Upper lobe of left lung (tissue), 6 donors: Measurements from ENCODE around the gene FAM180A. TPM values are rescaled to one million over a fixed set of nuclear protein-coding genes. Genes with fewer than 3 reads are reported as not detected.
A peak's percentile ranks its signal among the peaks of the same experiment; 100 is the strongest.

Experiments
- ATAC-seq, 2 donors: fragments of 200-7000 bp; cut with Tn5 transposase; one replicate each; pipeline ENCODE4 v1.9.1; 2022; ENCODE audit warnings: mild to moderate bottlenecking in 2 of 2, moderate library complexity in 2 of 2; ENCODE audit not compliant: low FRiP score in 2 of 2
- DNase-seq, 2 donors: peaks; one replicate each; pipeline ENCODE4 v3.0.0-alpha.2; 2019 to 2020
- H3K27ac ChIP-seq, 4 donors: fragments of 200-600 bp; sonication (generic); one replicate each; pipeline ENCODE4 v1.5.1; 2016 to 2019
- H3K27me3 ChIP-seq, 4 donors: fragments of 200-600 bp; sonication (generic); one replicate each; pipeline ENCODE4 v1.5.1; 2017 to 2019
- H3K36me3 ChIP-seq, 4 donors: fragments of 200-600 bp; sonication (generic); one replicate each; pipeline ENCODE4 v1.5.1; 2016 to 2019
- H3K4me1 ChIP-seq, 4 donors: fragments of 200-600 bp; sonication (generic); one replicate each; pipeline ENCODE4 v1.5.1; 2018 to 2019
- H3K4me3 ChIP-seq, 4 donors: fragments of 200-600 bp; sonication (generic); one replicate each; pipeline ENCODE4 v1.5.1; 2017 to 2019; ENCODE audit warnings: mild to moderate bottlenecking in 2 of 4, moderate library complexity in 1 of 4
- H3K9me3 ChIP-seq, 4 donors: fragments of 200-600 bp; sonication (generic); one replicate each; pipeline ENCODE4 v1.5.1; 2018 to 2019
- CTCF ChIP-seq, 6 experiments: fragments of 450-650 bp in 4 of 6; fragments of 200-600 bp in 2 of 6; sonication (generic) in 2 of 6; IDR thresholded peaks; one replicate each; pipeline ENCODE4 v1.5.1; 2016 to 2019; ENCODE audit warnings: antibody characterized with exemption in 6 of 6
- EP300 ChIP-seq, 4 donors: sonication (generic); formaldehyde crosslinking; IDR thresholded peaks; one replicate each; pipeline ENCODE4 v1.5.1; 2017; ENCODE audit warnings: antibody characterized with exemption in 4 of 4, control low read depth in 2 of 4
- POLR2A ChIP-seq, 4 donors: fragments of 450-650 bp; IDR thresholded peaks; one replicate each; pipeline ENCODE4 v1.5.1; 2016 to 2017; ENCODE audit warnings: antibody characterized with exemption in 4 of 4, mild to moderate bottlenecking in 2 of 4
- POLR2AphosphoS5 ChIP-seq, 2 donors: sonication (generic); formaldehyde crosslinking; IDR thresholded peaks; one replicate each; pipeline ENCODE4 v1.5.1; 2017; ENCODE audit warnings: antibody characterized with exemption in 2 of 2
- whole genome bisulfite sequencing, 2 donors: methylation state at CpG; one replicate each; pipeline ENCODE4 v1.1.5; 2017 to 2018; 5-methylcytosine and 5-hydroxymethylcytosine counted together
- total RNA-seq, 6 donors: library from RNA; depleted of rRNA in 4 of 6; stranded (reverse); fragments of >200 nt in 4 of 6; gene quantifications; one replicate each; pipeline versions ENCODE4 v1.1.0 to v1.2.1, GENCODE V29; 2016 to 2021
- donor health status: DM: no; HTN: no; CAD: no; lungs with moderate emphysema.
- donor health status: DM: no; HTN: yes; CAD: no; lungs with severe emphysema.

The FAM180A gene
- total RNA-seq, 6 donors from 2014 or later, result 1.0 to 4.8 (median 2.5) TPM; not detected in 2

GRCh38 chr7:135773464-135773863, 24.9 kb upstream of the FAM180A start:
- ATAC-seq, result no peak
- H3K27ac ChIP-seq, result no peak overlapping the region

GRCh38 chr7:135772639-135773222, 24.1 kb upstream of the FAM180A start:
- Histone ChIP-seq H3K9me3 (no peaks in the 10 kb centered on the region), H3K36me3 (no peaks in the 10 kb centered on the region), H3K4me1 (peaks cover 13 to 23% (median 17%) of the 10 kb centered on the region in 4 donors), H3K27ac (peak overlapping the region in 1 of 4 donors; percentile 12), H3K27me3 (no peaks in the 10 kb centered on the region), H3K4me3 (no peak overlapping the region)
- WGBS, 2 donors, result 70 to 84% methylated on average over 7 to 8 of the region's 8 CpGs
- TF ChIP-seq EP300 (IDR thresholded peaks at IDR 0.05) (no peak), POLR2AphosphoS5 (IDR thresholded peaks at IDR 0.05) (no peak), POLR2A (IDR thresholded peaks at IDR 0.05) (no peak), CTCF (IDR thresholded peaks at IDR 0.05) (no peak)
- DNase-seq (no peak), ATAC-seq (peak in 1 of 2 donors; percentile 11)

More at GRCh38 chr7:135773464-135773863, 24.9 kb upstream of the FAM180A start:
- Histone ChIP-seq H3K27me3 (no peaks in the 10 kb centered on the region), H3K4me1 (peaks cover 12 to 23% (median 15%) of the 10 kb centered on the region in 4 donors), H3K4me3 (no peak overlapping the region), H3K36me3 (no peaks in the 10 kb centered on the region), H3K9me3 (peaks cover 0 to 6% (median 2%) of the 10 kb centered on the region in 4 donors)
- WGBS, 2 donors, result 59 to 68% methylated on average over 5 of the region's 5 CpGs
- DNase-seq, result no peak
- TF ChIP-seq CTCF (IDR thresholded peaks at IDR 0.05) (no peak), POLR2A (IDR thresholded peaks at IDR 0.05) (no peak), POLR2AphosphoS5 (IDR thresholded peaks at IDR 0.05) (no peak)

GRCh38 chr7:135771961-135772638, 23.5 kb upstream of the FAM180A start:
- Histone ChIP-seq H3K9me3 (no peaks in the 10 kb centered on the region), H3K27ac (peak overlapping the region in 1 of 4 donors; percentile 12), H3K27me3 (no peaks in the 10 kb centered on the region), H3K4me3 (no peak overlapping the region), H3K36me3 (no peaks in the 10 kb centered on the region), H3K4me1 (peaks cover 13 to 23% (median 17%) of the 10 kb centered on the region in 4 donors)
- TF ChIP-seq CTCF (IDR thresholded peaks at IDR 0.05) (no peak), POLR2AphosphoS5 (IDR thresholded peaks at IDR 0.05) (no peak), POLR2A (IDR thresholded peaks at IDR 0.05) (no peak), EP300 (IDR thresholded peaks at IDR 0.05) (no peak)
- WGBS, 2 donors, result 87 to 88% methylated on average over 4 of the region's 4 CpGs
- ATAC-seq (peak in 1 of 2 donors; percentile 74), DNase-seq (no peak)

GRCh38 chr7:135771051-135771450, 22.4 kb upstream of the FAM180A start:
- Histone ChIP-seq H3K36me3 (no peaks in the 10 kb centered on the region), H3K27ac (no peak overlapping the region), H3K4me3 (no peak overlapping the region), H3K9me3 (no peaks in the 10 kb centered on the region), H3K27me3 (no peaks in the 10 kb centered on the region), H3K4me1 (peaks cover 13 to 23% (median 17%) of the 10 kb centered on the region in 4 donors)
- TF ChIP-seq POLR2AphosphoS5 (IDR thresholded peaks at IDR 0.05) (no peak), POLR2A (IDR thresholded peaks at IDR 0.05) (no peak), EP300 (IDR thresholded peaks at IDR 0.05) (no peak), CTCF (IDR thresholded peaks at IDR 0.05) (no peak)
- ATAC-seq, result no peak
- DNase-seq, result no peak
- 89 to 93% methylated on average over 1 of the region's 1 CpG for WGBS, 2 donors
